Measurements from ENCODE around the gene MTPN.

Gene MTPN

GRCh38 chr7:135898226-135898625, 78.9 kb downstream of the MTPN start:
- Histone ChIP-seq H3K4me3 (ENCODE audit: low read length in 2 of 2) (no peak overlapping the region), H3K9me3 (ENCODE audit: control insufficient read depth in 2 of 2, low read length in 2 of 2) (no peaks in the 10 kb centered on the region), H3K27me3 (ENCODE audit: control insufficient read depth in 2 of 2, insufficient read depth in 2 of 2, low read length in 2 of 2) (no peaks in the 10 kb centered on the region)

GRCh38 chr7:135894816-135895215, 82.3 kb downstream of the MTPN start:
- Histone ChIP-seq H3K4me3 (ENCODE audit: low read length in 2 of 2) (no peak overlapping the region), H3K4me1 (ENCODE audit: control insufficient read depth in 2 of 2, insufficient read depth in 2 of 2, low read length in 2 of 2) (no peaks in the 10 kb centered on the region), H3K27me3 (ENCODE audit: control insufficient read depth in 2 of 2, insufficient read depth in 2 of 2, low read length in 2 of 2) (no peaks in the 10 kb centered on the region), H3K27ac (ENCODE audit: low read depth in 2 of 2, low read length in 2 of 2) (no peak overlapping the region), H3K36me3 (ENCODE audit: control insufficient read depth in 2 of 2, insufficient read depth in 2 of 2, low read length in 2 of 2) (no peaks in the 10 kb centered on the region), H3K9me3 (ENCODE audit: control insufficient read depth in 2 of 2, low read length in 2 of 2) (no peaks in the 10 kb centered on the region), H3K9ac (ENCODE audit: low read depth in 1 of 2, low read length in 2 of 2) (no peak overlapping the region)

More at GRCh38 chr7:135898226-135898625, 78.9 kb downstream of the MTPN start:
- Histone ChIP-seq H3K4me1 (ENCODE audit: control insufficient read depth in 2 of 2, insufficient read depth in 2 of 2, low read length in 2 of 2) (no peaks in the 10 kb centered on the region), H3K9ac (ENCODE audit: low read depth in 1 of 2, low read length in 2 of 2) (no peak overlapping the region), H3K36me3 (ENCODE audit: control insufficient read depth in 2 of 2, insufficient read depth in 2 of 2, low read length in 2 of 2) (no peaks in the 10 kb centered on the region), H3K27ac (ENCODE audit: low read depth in 2 of 2, low read length in 2 of 2) (no peak overlapping the region)

- H3K27ac ChIP-seq (ENCODE audit: low read depth in 2 of 2, low read length in 2 of 2), result no peak overlapping the region
Measured at GRCh38 chr7:135889823-135890222, 87.3 kb downstream of the MTPN start.

GRCh38 chr7:135888740-135889139, 88.4 kb downstream of the MTPN start:
- no peak overlapping the region for H3K27ac ChIP-seq (ENCODE audit: low read depth in 2 of 2, low read length in 2 of 2)
- H3K4me1 ChIP-seq (ENCODE audit: control insufficient read depth in 2 of 2, insufficient read depth in 2 of 2, low read length in 2 of 2), result no peaks in the 10 kb centered on the region
- H3K36me3 ChIP-seq (ENCODE audit: control insufficient read depth in 2 of 2, insufficient read depth in 2 of 2, low read length in 2 of 2), result no peaks in the 10 kb centered on the region
- no peak overlapping the region for H3K9ac ChIP-seq (ENCODE audit: low read depth in 1 of 2, low read length in 2 of 2)
- no peaks in the 10 kb centered on the region for H3K9me3 ChIP-seq (ENCODE audit: control insufficient read depth in 2 of 2, low read length in 2 of 2)
- H3K27me3 ChIP-seq (ENCODE audit: control insufficient read depth in 2 of 2, insufficient read depth in 2 of 2, low read length in 2 of 2), result no peaks in the 10 kb centered on the region
- H3K4me3 ChIP-seq (ENCODE audit: low read length in 2 of 2), result no peak overlapping the region

More at GRCh38 chr7:135889823-135890222, 87.3 kb downstream of the MTPN start:
- Histone ChIP-seq H3K9ac (ENCODE audit: low read depth in 1 of 2, low read length in 2 of 2) (no peak overlapping the region), H3K36me3 (ENCODE audit: control insufficient read depth in 2 of 2, insufficient read depth in 2 of 2, low read length in 2 of 2) (no peaks in the 10 kb centered on the region), H3K4me1 (ENCODE audit: control insufficient read depth in 2 of 2, insufficient read depth in 2 of 2, low read length in 2 of 2) (no peaks in the 10 kb centered on the region), H3K4me3 (ENCODE audit: low read length in 2 of 2) (no peak overlapping the region), H3K27me3 (ENCODE audit: control insufficient read depth in 2 of 2, insufficient read depth in 2 of 2, low read length in 2 of 2) (no peaks in the 10 kb centered on the region), H3K9me3 (ENCODE audit: control insufficient read depth in 2 of 2, low read length in 2 of 2) (no peaks in the 10 kb centered on the region)

GRCh38 chr7:135886345-135887132, 90.6 kb downstream of the MTPN start:
- Histone ChIP-seq H3K27me3 (ENCODE audit: control insufficient read depth in 2 of 2, insufficient read depth in 2 of 2, low read length in 2 of 2) (no peaks in the 10 kb centered on the region), H3K4me1 (ENCODE audit: control insufficient read depth in 2 of 2, insufficient read depth in 2 of 2, low read length in 2 of 2) (no peaks in the 10 kb centered on the region)

DNA sequence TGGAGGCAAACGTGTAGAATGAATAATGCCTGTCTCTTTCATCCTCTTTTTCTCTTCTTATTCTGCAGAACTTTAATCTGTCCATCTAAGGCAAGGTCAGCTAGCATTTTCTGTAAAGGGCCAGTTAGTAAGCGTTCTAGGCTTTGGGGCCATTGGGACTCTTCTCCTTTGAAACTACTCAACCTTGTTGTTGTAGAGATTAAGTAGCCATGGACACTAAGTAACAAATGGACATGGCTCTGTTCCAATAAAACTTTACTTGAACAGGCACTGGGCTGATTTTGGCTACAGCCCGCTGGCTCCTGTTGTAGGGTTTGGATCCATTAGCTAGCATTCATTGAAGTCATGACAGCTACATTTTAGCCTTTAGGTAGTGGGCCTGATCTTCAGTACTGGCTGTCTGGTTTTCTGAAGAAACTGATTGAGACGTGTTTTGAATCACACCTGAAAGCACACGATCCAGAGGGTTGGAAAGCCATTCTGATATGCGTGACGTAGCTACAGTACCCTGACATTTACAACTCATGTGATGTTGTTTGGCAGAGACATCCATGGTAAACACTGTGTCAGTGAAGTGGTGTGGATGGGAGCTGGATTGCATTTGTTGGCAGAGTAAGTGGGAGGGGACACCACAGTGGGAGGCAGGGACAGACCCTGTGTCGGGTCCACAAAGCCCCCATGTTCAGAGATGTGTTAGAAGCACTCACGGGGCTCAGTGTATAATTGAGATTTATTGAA, 92.5 kb downstream of the MTPN start:
- Histone ChIP-seq H3K4me3 (ENCODE audit: low read length in 2 of 2) (no peak overlapping the region), H3K27me3 (ENCODE audit: control insufficient read depth in 2 of 2, insufficient read depth in 2 of 2, low read length in 2 of 2) (no peaks in the 10 kb centered on the region), H3K4me1 (ENCODE audit: control insufficient read depth in 2 of 2, insufficient read depth in 2 of 2, low read length in 2 of 2) (no peaks in the 10 kb centered on the region), H3K27ac (ENCODE audit: low read depth in 2 of 2, low read length in 2 of 2) (no peak overlapping the region), H3K36me3 (ENCODE audit: control insufficient read depth in 2 of 2, insufficient read depth in 2 of 2, low read length in 2 of 2) (no peaks in the 10 kb centered on the region), H3K9ac (ENCODE audit: low read depth in 1 of 2, low read length in 2 of 2) (no peak overlapping the region), H3K9me3 (ENCODE audit: control insufficient read depth in 2 of 2, low read length in 2 of 2) (no peaks in the 10 kb centered on the region)

More at GRCh38 chr7:135886345-135887132, 90.6 kb downstream of the MTPN start:
- H3K27ac ChIP-seq (ENCODE audit: low read depth in 2 of 2, low read length in 2 of 2), result no peak overlapping the region
- no peaks in the 10 kb centered on the region for H3K36me3 ChIP-seq (ENCODE audit: control insufficient read depth in 2 of 2, insufficient read depth in 2 of 2, low read length in 2 of 2)
- H3K9ac ChIP-seq (ENCODE audit: low read depth in 1 of 2, low read length in 2 of 2), result no peak overlapping the region
- H3K9me3 ChIP-seq (ENCODE audit: control insufficient read depth in 2 of 2, low read length in 2 of 2), result no peaks in the 10 kb centered on the region
- no peak overlapping the region for H3K4me3 ChIP-seq (ENCODE audit: low read length in 2 of 2)

DNA sequence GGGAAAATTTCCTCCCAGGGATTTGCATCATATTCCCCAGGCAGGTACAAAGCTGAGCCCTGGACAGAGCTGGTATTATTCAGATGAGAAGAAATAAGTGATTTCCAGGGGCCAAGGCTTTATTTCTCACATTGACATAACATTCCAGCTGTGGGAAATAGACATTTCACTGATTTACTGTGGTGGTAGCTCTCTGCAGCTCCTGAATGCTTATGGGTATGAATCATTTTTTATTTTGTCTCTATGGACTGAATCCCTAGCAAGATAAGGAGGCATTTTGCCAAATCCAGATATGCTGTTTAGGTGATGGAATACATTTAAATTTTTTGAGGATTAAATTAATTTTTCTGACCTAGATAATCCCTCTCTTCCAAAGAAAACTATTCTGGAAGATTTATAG, 97.9 kb downstream of the MTPN start:
- H3K4me1 ChIP-seq (ENCODE audit: control insufficient read depth in 2 of 2, insufficient read depth in 2 of 2, low read length in 2 of 2), result no peaks in the 10 kb centered on the region
- no peaks in the 10 kb centered on the region for H3K9me3 ChIP-seq (ENCODE audit: control insufficient read depth in 2 of 2, low read length in 2 of 2)
- H3K36me3 ChIP-seq (ENCODE audit: control insufficient read depth in 2 of 2, insufficient read depth in 2 of 2, low read length in 2 of 2), result no peaks in the 10 kb centered on the region
- no peak overlapping the region for H3K4me3 ChIP-seq (ENCODE audit: low read length in 2 of 2)
- H3K27ac ChIP-seq (ENCODE audit: low read depth in 2 of 2, low read length in 2 of 2), result no peak overlapping the region
- H3K27me3 ChIP-seq (ENCODE audit: control insufficient read depth in 2 of 2, insufficient read depth in 2 of 2, low read length in 2 of 2), result no peaks in the 10 kb centered on the region
- H3K9ac ChIP-seq (ENCODE audit: low read depth in 1 of 2, low read length in 2 of 2), result no peak overlapping the region

GRCh38 chr7:135878284-135878683, 98.9 kb downstream of the MTPN start:
- H3K4me3 ChIP-seq (ENCODE audit: low read length in 2 of 2), result no peak overlapping the region
- no peak overlapping the region for H3K27ac ChIP-seq (ENCODE audit: low read depth in 2 of 2, low read length in 2 of 2)

GRCh38 chr7:135877805-135878204, 99.4 kb downstream of the MTPN start:
- Histone ChIP-seq H3K4me3 (ENCODE audit: low read length in 2 of 2) (no peak overlapping the region), H3K9me3 (ENCODE audit: control insufficient read depth in 2 of 2, low read length in 2 of 2) (no peaks in the 10 kb centered on the region), H3K9ac (ENCODE audit: low read depth in 1 of 2, low read length in 2 of 2) (no peak overlapping the region), H3K4me1 (ENCODE audit: control insufficient read depth in 2 of 2, insufficient read depth in 2 of 2, low read length in 2 of 2) (no peaks in the 10 kb centered on the region), H3K27ac (ENCODE audit: low read depth in 2 of 2, low read length in 2 of 2) (no peak overlapping the region), H3K36me3 (ENCODE audit: control insufficient read depth in 2 of 2, insufficient read depth in 2 of 2, low read length in 2 of 2) (no peaks in the 10 kb centered on the region), H3K27me3 (ENCODE audit: control insufficient read depth in 2 of 2, insufficient read depth in 2 of 2, low read length in 2 of 2) (no peaks in the 10 kb centered on the region)

More at GRCh38 chr7:135878284-135878683, 98.9 kb downstream of the MTPN start:
- Histone ChIP-seq H3K9me3 (ENCODE audit: control insufficient read depth in 2 of 2, low read length in 2 of 2) (no peaks in the 10 kb centered on the region), H3K36me3 (ENCODE audit: control insufficient read depth in 2 of 2, insufficient read depth in 2 of 2, low read length in 2 of 2) (no peaks in the 10 kb centered on the region), H3K9ac (ENCODE audit: low read depth in 1 of 2, low read length in 2 of 2) (no peak overlapping the region), H3K4me1 (ENCODE audit: control insufficient read depth in 2 of 2, insufficient read depth in 2 of 2, low read length in 2 of 2) (no peaks in the 10 kb centered on the region), H3K27me3 (ENCODE audit: control insufficient read depth in 2 of 2, insufficient read depth in 2 of 2, low read length in 2 of 2) (no peaks in the 10 kb centered on the region)
